Colonic mucosa (tissue), 4 donors: Measurements from ENCODE around the gene ZMYND8. TPM values are rescaled to one million over a fixed set of nuclear protein-coding genes. Genes with fewer than 3 reads are reported as not detected.

ENCODE experiments used
- DNase-seq: peaks from one replicate; pipeline ENCODE4 v3.0.0-alpha.2; 2020
- H3K27ac ChIP-seq: fragments of 200-600 bp; one replicate; pipeline ENCODE4 v1.8.0; 2021
- H3K27me3 ChIP-seq: fragments of 200-600 bp; one replicate; pipeline ENCODE4 v1.8.0; 2021
- H3K36me3 ChIP-seq: fragments of 200-600 bp; one replicate; pipeline ENCODE4 v1.8.0; 2021
- H3K4me1 ChIP-seq: fragments of 200-600 bp; one replicate; pipeline ENCODE4 v1.8.0; 2021; ENCODE audit warnings: mild to moderate bottlenecking
- H3K4me3 ChIP-seq: fragments of 200-600 bp; one replicate; pipeline ENCODE4 v1.8.0; 2021
- H3K9ac ChIP-seq, 2 donors: one replicate each; pipeline ENCODE4 v1.7.0; 2013; ENCODE audit warnings: control low read depth in 2 of 2, low read depth in 2 of 2, low read length in 2 of 2
- H3K9me3 ChIP-seq: fragments of 200-600 bp; one replicate; pipeline ENCODE4 v1.8.0; 2021
- intact Hi-C: fragments of 100-400 bp; cut with DNase I; formaldehyde crosslinking; loops from one replicate; pipeline ENCODE4 v1.14.1; 2022
- total RNA-seq, 2 donors: library from RNA; stranded (reverse); fragmentation: NEBNext Ultra II Directional in 1 of 2; extraction: Animal tissue kit (Norgen Biotek cat#: 25700) in 1 of 2; gene quantifications; one replicate each; pipeline ENCODE4 v1.2.1, GENCODE V29; 2021
- TF ChIP-seq, protein P1 (sequence below): fragments of 200-600 bp; IDR thresholded peaks from one replicate; pipeline ENCODE4 v1.8.0; 2022; ENCODE audit warnings: antibody characterized with exemption, mild to moderate bottlenecking
- donor health status: healthy.
- donor health status: DM: no; HTN: no; CAD: no.
- donor health status: DM: no; HTN: no; CAD: no.

Gene ZMYND8
- total RNA-seq, 2 donors from 2014 or later = 45.4 to 53.1 TPM

DNA sequence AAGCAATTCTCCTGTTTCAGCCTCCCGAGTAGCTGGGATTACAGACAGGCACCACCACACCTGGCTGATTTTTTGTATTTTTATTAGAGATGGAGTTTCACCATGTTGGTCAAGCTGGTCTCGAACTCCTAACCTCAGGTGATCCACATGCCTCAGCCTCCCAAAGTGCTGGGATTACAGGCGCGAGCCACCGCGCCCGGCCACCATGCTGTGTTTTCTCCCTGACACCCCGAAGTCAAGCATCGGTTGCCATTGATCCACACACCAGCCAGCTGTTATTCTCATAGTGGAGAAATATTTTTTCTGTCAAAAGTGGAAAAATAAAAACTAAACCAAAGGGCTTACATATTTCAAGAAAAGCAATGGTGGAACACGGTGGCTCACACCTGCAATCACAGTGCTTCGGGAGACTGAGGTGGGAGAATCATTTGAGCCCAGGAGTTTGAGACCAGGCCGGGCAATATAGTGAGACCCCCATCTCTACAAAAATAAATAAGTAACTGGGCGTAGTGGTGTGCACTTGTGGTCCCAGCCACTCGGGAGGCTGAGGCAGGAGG is 157.4 kb downstream of the ZMYND8 start:
- H3K4me1 ChIP-seq = no peaks in the 10 kb centered on the region
- H3K27me3 ChIP-seq = no peaks in the 10 kb centered on the region
- no peaks in the 10 kb centered on the region for H3K9me3 ChIP-seq
- intact Hi-C loops = no loop called here
- H3K36me3 ChIP-seq = no peaks in the 10 kb centered on the region
- DNase-seq = no peak
- TF ChIP-seq, protein P1, sequence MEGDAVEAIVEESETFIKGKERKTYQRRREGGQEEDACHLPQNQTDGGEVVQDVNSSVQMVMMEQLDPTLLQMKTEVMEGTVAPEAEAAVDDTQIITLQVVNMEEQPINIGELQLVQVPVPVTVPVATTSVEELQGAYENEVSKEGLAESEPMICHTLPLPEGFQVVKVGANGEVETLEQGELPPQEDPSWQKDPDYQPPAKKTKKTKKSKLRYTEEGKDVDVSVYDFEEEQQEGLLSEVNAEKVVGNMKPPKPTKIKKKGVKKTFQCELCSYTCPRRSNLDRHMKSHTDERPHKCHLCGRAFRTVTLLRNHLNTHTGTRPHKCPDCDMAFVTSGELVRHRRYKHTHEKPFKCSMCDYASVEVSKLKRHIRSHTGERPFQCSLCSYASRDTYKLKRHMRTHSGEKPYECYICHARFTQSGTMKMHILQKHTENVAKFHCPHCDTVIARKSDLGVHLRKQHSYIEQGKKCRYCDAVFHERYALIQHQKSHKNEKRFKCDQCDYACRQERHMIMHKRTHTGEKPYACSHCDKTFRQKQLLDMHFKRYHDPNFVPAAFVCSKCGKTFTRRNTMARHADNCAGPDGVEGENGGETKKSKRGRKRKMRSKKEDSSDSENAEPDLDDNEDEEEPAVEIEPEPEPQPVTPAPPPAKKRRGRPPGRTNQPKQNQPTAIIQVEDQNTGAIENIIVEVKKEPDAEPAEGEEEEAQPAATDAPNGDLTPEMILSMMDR = no peak
- no peak overlapping the region for H3K27ac ChIP-seq
- H3K9ac ChIP-seq = no peak overlapping the region
- no peak overlapping the region for H3K4me3 ChIP-seq

DNA sequence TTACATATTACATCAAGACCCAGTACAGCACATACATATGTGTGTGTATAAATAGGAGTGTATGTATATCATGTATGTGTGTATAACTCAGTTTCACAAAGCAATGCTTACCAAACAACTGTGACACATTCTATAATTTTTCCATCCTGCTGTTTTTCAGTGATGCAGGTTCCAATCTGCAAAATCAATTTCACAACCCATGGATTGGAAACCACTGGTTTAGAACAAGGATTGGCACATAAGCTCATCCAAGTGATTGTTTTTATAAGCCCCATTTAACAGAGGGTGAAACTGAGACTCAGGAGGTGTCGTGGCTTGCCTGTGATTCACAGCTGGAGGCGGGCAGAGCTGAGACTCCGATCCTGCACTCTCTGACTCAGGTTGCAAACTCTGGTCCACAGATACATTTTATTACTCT is 158.2 kb downstream of the ZMYND8 start:
- H3K4me3 ChIP-seq = no peak overlapping the region
- H3K27ac ChIP-seq = no peak overlapping the region
- intact Hi-C loops = no loop called here
- no peak overlapping the region for H3K9ac ChIP-seq
- no peaks in the 10 kb centered on the region for H3K36me3 ChIP-seq
- H3K27me3 ChIP-seq = no peaks in the 10 kb centered on the region
- no peaks in the 10 kb centered on the region for H3K4me1 ChIP-seq
- no peaks in the 10 kb centered on the region for H3K9me3 ChIP-seq
- no peak for DNase-seq
- TF ChIP-seq, protein P1 = no peak

DNA sequence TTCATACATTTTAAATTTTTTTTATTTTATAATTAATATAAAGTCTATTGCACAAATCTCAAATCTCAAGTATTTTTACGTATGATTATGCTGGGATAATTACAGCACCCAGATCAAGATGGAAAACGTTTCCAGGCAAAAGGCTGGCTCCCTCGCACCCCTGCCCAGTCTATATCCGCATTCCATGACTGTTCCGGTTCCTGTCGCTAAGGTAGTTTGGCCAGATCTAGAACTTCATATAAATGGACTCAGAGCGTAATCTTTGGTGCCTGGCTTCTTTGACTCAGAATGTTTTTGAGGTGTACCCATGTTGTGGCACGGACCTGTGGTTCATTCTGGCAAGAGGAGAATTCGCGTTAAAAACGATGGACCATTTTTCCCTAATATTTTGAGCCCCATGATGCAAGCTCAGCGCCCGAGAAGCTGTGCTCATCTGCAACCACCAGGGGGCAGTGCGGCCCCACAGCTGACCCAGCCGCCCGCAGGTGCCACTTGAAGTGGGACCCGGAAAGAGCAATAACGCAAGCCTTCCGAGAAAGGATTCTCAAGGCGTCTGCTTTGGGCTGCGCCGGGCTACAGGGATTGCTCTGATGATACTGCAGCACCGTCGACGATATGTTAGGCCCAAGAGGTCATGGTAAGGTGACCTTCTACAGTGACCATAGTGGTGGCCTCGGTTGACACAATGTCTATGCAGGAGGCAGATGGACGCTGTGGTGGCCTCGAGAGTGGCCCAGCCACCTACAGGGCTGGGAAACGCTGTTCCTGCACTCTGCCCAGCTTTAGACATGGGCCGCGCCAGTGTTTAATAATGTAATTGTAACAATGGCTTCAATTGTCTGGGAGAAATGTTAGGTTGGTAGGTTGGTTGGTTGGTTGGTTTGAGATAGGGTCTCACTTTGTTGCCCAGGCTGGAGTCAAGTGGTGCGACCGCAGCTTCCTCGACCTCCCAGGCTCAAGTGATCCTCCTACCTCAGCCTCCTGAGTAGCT is 160.1 kb downstream of the ZMYND8 start:
- DNase-seq = peak; percentile 76
- H3K27me3 ChIP-seq = no peaks in the 10 kb centered on the region
- H3K4me3 ChIP-seq = no peak overlapping the region
- TF ChIP-seq, protein P1 = peak; percentile 93
- no peaks in the 10 kb centered on the region for H3K9me3 ChIP-seq
- intact Hi-C loops = loop anchor here (2.0 kb wide), 1 partner anchor 444 kb away; no protein-coding TSS in a partner anchor
- peak overlapping the region in 1 of 2 donors; percentile 44 for H3K9ac ChIP-seq
- H3K36me3 ChIP-seq = no peaks in the 10 kb centered on the region
- no peak overlapping the region for H3K27ac ChIP-seq
- H3K4me1 ChIP-seq = no peaks in the 10 kb centered on the region

DNA sequence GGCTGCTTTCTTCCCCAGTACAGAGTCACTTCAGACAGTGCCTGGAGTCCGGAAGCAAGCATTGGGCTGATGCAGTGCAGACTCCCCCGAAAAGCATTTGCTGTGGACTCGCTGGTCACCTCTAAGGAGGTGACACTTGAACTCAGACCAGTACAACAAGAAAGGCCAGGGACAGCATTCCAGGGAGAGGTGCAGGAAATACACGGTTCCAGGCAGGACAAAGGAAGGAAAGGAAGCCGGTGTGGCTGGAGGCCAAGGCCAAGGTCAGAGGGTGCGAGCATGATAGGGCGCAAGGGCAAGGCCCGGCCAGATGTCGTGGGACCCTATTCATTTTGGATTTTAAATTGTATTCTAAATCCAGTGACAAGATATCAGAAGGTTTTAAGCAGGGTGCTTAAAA is 160.9 kb downstream of the ZMYND8 start:
- no peaks in the 10 kb centered on the region for H3K27me3 ChIP-seq
- no peaks in the 10 kb centered on the region for H3K36me3 ChIP-seq
- TF ChIP-seq, protein P1 = no peak
- H3K27ac ChIP-seq = no peak overlapping the region
- no peaks in the 10 kb centered on the region for H3K9me3 ChIP-seq
- DNase-seq = no peak
- intact Hi-C loops = no loop called here
- H3K4me1 ChIP-seq = no peaks in the 10 kb centered on the region
- no peak overlapping the region for H3K4me3 ChIP-seq
- no peak overlapping the region for H3K9ac ChIP-seq

DNA sequence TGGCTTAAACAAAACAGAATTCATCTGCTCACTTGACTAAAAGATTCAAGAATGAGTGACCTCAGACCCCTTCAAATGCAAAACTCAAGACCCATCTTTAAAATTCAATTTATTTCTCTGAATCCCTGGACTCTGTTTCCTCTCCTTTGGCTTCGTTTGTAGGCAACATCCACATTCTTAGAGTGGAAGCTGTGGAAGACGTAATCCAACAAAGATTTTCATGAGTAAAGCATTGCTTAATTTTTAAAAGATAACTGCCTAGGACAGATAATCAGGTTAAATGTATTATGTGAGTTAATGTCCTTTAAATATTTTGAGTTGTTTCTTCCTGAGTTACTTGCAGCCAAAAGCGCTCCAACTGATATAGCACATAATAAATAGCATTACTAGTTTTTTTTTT is 164.5 kb downstream of the ZMYND8 start:
- TF ChIP-seq, protein P1 = no peak
- H3K27me3 ChIP-seq = no peaks in the 10 kb centered on the region
- DNase-seq = no peak

More for the DNA sequence above, 164.5 kb downstream of the ZMYND8 start:
- Histone ChIP-seq H3K27ac (no peak overlapping the region), H3K4me3 (no peak overlapping the region), H3K4me1 (no peaks in the 10 kb centered on the region), H3K36me3 (no peaks in the 10 kb centered on the region), H3K9me3 (no peaks in the 10 kb centered on the region), H3K9ac (no peak overlapping the region)
- intact Hi-C loops = no loop called here
